ENCODE results near the gene FGF14.

The FGF14 gene

GRCh38 chr13:102237230-102237629, 164.6 kb downstream of the FGF14 start:
- no peak for DNase-seq

DNA sequence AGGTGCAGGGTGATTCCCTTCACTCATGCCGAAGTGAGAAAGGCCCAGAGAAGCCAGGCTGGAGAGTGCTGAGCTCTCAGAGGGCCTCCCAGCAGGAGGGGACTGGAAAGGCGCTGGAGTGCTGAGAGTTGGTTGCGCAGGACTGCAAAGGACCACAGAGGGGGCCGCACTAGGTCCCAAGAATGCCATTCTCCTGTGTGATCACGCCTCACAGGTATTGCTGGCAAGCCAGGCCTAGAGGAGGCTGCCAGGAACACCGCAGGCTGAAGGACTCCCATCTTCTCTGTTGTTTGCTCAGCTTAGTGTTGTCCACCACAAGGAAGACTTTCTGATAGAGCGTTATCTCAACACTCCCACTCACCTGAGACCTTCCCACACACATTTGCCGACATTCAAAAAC, 165.0 kb downstream of the FGF14 start:
- DNase-seq, result no peak

DNA sequence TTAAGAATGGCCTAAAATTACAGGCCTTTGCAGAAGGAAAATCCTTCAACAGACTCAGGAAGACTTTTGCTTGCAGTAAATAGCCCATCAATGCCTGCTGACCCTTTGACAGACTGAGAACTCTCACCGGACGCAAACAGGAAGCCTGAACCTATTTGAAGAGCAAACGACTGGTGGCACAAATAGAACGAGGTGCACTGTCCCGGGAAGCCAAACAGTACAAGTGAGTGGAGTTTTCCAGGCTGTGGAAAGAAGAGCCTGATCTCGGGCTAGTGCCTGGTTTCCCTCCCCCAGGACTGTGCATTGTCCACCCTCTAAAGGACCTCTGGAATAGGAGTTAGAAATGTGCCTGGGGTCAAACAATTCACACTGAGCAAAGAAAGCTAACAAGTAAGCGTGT, 165.5 kb downstream of the FGF14 start:
- no peak for DNase-seq

DNA sequence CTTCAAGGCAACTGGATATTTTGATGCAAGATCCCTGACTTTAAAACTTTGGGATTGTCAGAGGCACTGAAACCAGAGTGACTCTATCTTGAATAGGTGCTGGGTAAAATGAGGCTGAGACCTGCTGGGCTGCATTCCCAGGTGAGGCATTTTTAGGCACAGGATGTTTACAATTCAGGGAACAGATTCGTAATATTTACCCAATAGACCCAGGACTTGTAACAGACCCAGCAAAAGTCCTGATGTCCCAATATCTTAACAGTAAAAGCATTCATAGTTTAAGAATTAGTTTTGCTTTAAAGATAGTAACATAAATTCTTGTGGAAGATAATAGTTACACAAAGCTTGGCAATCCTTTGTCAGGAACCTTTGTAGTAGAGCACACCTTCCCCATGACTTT, 166.2 kb downstream of the FGF14 start:
- DNase-seq, result no peak

GRCh38 chr13:102234618-102235017, 167.2 kb downstream of the FGF14 start:
- DNase-seq, result no peak

DNA sequence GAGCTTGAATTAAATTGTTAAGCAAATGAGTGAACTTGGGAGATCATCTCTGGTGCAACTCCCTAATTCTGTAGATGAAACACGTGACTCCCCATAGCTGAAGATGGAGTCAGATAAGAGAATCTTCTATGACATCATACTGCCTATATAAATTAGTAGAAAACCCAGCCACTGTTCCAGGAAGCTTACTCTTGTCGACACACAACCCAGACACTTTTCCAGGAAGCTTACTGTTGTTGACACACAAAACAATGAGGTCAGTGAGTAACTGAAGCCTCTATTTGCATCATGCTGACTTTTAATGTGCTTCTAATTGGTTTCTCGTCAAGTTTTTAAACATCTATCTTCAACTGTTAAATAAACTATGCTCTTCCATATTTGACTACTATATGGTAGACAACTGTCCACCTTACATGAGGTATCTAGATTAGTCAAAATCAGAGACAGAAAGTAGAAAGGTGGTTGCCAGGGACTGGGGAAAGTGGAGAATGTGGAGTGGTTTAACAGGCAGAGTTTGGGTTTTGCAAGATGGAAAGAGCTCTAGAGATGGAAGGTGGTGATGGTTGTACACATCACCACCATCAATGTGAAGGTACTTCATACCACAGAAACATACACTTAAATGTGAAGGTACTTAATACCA, 168.2 kb downstream of the FGF14 start:
- DNase-seq, result no peak

DNA sequence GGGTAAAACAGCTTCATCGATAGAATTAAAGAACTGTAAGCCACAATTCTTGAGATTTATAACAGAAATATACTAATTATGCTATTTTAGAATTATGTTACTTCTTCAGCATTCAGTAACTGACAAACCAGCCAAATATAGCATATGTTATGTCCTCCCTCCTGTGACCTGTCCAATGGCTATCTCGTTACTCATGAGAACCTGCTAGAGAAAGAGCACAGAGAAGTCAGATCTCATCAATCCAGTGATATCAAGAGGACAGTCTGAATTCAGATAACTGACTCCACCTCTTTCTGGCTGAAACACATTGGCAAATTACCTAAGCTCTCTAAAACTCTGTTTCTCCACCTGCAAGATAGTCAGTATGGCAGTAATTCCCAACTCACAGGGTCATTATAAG, 170.4 kb downstream of the FGF14 start:
- DNase-seq, result no peak

GRCh38 chr13:102227741-102228140, 174.1 kb downstream of the FGF14 start:
- no peak for DNase-seq

- DNase-seq, result no peak
Measured at GRCh38 chr13:102226591-102226990, 175.3 kb downstream of the FGF14 start.

DNA sequence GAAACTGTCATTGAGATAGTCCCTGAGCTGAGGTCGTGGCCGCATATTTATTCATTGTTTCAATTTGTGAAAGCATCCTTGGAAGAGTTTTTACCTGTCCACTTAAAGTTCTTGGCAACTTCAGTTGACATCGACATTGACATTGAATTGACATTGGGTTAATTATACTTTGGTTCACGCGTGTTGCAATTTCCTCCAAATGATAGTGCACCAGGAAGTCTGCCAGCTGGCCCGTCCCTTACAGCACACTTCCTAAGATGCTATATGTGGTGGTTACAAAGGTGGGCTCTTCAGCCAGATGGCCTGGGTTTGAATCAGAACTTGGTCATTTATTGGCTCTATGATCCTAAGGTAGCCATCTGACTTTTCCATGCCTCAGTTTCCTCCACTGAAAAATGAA, 176.0 kb downstream of the FGF14 start:
- DNase-seq, result no peak

GRCh38 chr13:102220681-102221228, 181.1 kb downstream of the FGF14 start:
- no peak for DNase-seq

DNA sequence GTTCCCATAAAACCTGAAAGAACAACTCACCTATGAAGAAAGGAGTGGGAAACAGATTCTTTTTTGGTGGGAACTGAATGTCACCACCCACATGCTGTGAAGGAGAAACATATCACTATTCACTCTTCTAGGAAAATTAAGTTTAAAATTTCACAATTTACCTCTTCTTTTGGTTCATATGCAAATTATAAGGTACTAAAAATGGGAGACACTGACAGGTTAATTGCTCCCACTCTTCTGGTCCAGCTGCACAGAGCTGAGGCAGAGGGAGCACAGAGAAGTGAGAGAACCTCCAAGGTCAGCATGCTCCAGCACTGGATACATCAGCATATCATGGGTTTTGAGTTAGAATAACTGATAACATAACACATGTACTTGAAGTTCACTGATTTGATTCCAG, 186.9 kb downstream of the FGF14 start:
- no peak for DNase-seq

DNA sequence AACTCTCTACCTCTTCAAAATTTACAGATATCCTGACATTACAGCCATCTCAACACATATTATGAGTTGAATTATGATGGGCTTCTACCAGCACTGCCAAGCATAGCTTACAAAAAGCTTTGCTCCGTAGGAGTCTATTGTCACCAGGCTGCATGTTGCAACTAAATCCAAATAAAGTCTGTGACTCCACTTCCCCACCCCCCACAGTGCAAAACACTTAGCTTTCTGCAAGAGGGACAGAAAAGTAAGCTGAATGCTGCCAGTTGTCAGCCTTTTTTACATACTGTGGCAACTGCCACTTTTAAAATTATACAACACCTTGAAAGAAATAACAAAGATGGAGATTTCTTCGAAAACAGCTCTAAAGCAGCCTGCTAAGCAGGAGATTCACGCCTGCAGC, 189.1 kb downstream of the FGF14 start:
- DNase-seq, result no peak

GRCh38 chr13:102208347-102208746, 193.5 kb downstream of the FGF14 start:
- no peak for DNase-seq

GRCh38 chr13:102207680-102208342, 194.0 kb downstream of the FGF14 start:
- DNase-seq, result no peak

DNA sequence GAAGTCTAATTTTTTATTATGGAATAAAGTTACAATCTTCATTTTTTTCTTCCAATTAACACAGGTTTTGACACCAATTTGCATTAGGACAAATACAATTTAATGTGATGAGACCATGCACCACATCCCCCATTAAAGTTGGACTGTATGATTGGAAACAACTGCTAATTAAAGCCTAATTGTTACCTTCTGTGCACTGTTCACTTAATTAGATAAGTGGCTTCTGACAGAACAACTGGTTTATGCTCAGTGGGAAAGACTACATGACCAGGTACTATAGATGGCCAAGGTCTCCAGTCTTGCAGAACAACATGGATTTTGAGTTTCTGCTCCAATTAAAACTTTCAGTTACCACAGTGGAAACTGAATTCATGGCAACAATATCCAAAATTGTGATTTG, 198.1 kb downstream of the FGF14 start:
- no peak for DNase-seq

GRCh38 chr13:102198418-102199311, 203.2 kb downstream of the FGF14 start:
- DNase-seq, result no peak

DNA sequence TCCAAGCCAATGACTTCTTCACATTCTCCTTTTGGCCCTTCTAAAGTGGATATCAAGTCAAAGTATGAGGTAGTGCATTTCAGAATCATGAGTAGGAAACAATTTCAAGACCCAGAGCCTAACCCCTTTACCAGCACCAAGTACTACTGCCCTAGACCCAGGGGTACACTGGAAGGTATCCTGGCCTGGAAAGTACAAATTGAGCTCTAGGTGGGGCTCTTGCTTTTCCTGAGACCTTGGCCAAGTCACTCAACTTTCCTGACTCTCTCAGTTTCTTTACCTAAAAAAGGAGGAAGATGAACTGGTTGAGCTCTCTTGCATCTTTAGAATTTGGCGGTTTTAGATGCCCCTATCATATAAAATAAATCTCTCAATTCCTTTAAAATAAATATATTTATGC, 204.7 kb downstream of the FGF14 start:
- no peak for DNase-seq

DNA sequence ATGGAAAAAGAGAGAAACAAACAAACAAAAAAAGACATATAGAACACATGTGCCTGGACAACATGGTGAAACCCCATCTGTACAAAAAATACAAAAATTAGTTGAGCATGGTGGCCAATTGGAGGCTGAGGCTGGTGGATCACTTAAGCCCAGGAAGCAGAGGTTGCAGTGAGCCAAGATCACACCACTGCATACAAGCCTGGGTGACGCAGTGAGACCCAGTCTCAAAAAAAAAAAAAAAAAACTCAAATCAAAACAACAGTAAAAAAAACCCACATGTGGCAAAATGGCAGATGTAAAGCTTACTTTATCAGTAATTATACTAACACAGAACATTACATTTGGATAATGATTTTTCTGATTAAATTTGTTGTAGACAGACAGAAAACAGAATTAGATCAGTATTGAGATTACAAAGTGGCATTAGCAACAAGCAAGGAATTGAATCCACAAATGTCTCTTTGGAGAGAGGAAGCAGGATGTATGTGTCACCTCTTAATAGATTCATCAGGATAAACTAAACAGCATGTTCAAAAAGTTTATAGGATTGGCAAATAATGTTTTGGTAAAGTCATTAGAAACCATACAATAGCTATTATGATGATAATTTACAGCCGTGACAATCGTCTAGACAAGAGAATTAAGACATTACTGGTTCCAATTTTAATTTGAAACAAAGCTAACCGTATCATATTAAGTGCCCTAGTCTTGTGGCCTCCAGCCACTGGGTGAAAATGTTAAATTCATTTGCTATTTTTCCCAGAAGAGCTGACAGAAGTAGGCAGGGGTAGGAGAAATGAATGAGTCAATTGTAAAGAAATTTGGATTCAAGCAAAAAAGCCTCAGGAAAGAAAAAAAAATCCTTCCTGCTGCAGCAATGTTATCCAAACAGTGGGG, 206.0 kb downstream of the FGF14 start:
- DNase-seq, result no peak

GRCh38 chr13:102192858-102193257, 209.0 kb downstream of the FGF14 start:
- DNase-seq, result no peak

GRCh38 chr13:102191951-102192502, 209.8 kb downstream of the FGF14 start:
- DNase-seq, result no peak

GRCh38 chr13:102190930-102191329, 210.9 kb downstream of the FGF14 start:
- no peak for DNase-seq

Measured in inflammatory macrophage treated with lipopolysaccharide for 4 hours (primary cell).